SJSA1 (cell line): ENCODE measurements around the gene TUBA3E. TPM values are rescaled to one million over a fixed set of nuclear protein-coding genes. Genes with fewer than 3 reads are reported as not detected.
A peak's percentile ranks its signal among the peaks of the same experiment; 100 is the strongest.
"Not testable (repeated sequence)": the region's sequence is repeated elsewhere in the genome, so short reads cannot be mapped to it uniquely, and the experiment has no call there.

ENCODE experiments used
- DNase-seq, 2 experiments: peaks; one replicate each; pipeline ENCODE4 v3.0.0-alpha.2; 2015 to 2020; ENCODE audit warnings: low spot score in 2 of 2, low read depth in 1 of 2
- H3K27ac ChIP-seq: fragments of 250-450 bp; sonication (Bioruptor Pico); 2 replicates; pipeline ENCODE4 v1.5.1; 2020; ENCODE audit warnings: mild to moderate bottlenecking, moderate library complexity
- H3K27me3 ChIP-seq: fragments of 250-450 bp; sonication (Bioruptor Pico); replicated peaks from 2 replicates; pipeline ENCODE4 v1.5.1; 2020; ENCODE audit warnings: mild to moderate bottlenecking, moderate library complexity
- H3K36me3 ChIP-seq: fragments of 250-450 bp; sonication (Bioruptor Pico); 2 replicates; pipeline ENCODE4 v1.5.1; 2020; ENCODE audit warnings: mild to moderate bottlenecking
- H3K4me1 ChIP-seq: fragments of 250-450 bp; sonication (Bioruptor Pico); replicated peaks from 2 replicates; pipeline ENCODE4 v1.6.1; 2021; ENCODE audit warnings: mild to moderate bottlenecking
- H3K4me3 ChIP-seq: fragments of 250-450 bp; sonication (Bioruptor Pico); 2 replicates; pipeline ENCODE4 v1.5.1; 2020; ENCODE audit warnings: mild to moderate bottlenecking
- H3K9me3 ChIP-seq: fragments of 250-450 bp; sonication (Bioruptor Pico); replicated peaks from 2 replicates; pipeline ENCODE4 v1.5.1; 2020; ENCODE audit warnings: mild to moderate bottlenecking
- total RNA-seq: library from RNA; depleted of rRNA; stranded (reverse); fragments of >200 nt; shearing (Covaris generic); gene quantifications from 2 replicates; pipeline ENCODE4 v1.2.3, GENCODE V29; 2014

The TUBA3E gene
- total RNA-seq, 1 experiment from 2014 or later, result not detected

DNA sequence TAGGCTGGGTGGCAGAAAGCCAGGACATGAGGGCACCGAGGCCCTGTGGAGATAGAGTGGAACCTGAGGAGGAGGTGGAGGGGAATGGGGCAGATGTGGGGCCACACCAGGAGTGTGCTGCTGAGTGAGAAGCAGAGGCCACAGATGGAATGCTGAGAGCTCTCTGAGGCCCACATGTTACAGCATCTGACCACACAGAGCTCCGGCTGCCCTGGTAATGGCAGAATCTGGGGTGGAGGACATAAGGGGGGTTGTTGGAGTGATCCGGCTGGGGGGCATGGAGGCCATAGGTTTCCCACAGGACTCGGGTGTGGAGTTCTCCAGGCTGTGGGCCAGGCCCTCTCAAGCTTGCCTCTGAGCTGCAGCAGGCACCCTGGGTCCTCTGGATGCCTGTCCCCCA, 12.3 kb downstream of the TUBA3E start:
- Histone ChIP-seq H3K27me3 (no peaks in the 10 kb centered on the region), H3K27ac (no peak overlapping the region), H3K4me1 (peaks cover 4% of the 10 kb centered on the region; the same call in 1 of the 2 replicates), H3K4me3 (no peak overlapping the region), H3K36me3 (peaks cover 19% of the 10 kb centered on the region), H3K9me3 (no peaks in the 10 kb centered on the region)
- no peak for DNase-seq

- H3K27ac ChIP-seq, result no peak overlapping the region
- H3K9me3 ChIP-seq, result no peaks in the 10 kb centered on the region
- peaks cover 19% of the 10 kb centered on the region for H3K36me3 ChIP-seq
- peaks cover 4% of the 10 kb centered on the region; the same call in 1 of the 2 replicates for H3K4me1 ChIP-seq
- DNase-seq, result no peak
- no peaks in the 10 kb centered on the region for H3K27me3 ChIP-seq
- no peak overlapping the region for H3K4me3 ChIP-seq
Measured at GRCh38 chr2:130185436-130185835, 12.8 kb downstream of the TUBA3E start.

- Histone ChIP-seq H3K4me3 (no peak overlapping the region), H3K36me3 (peaks cover 25% of the 10 kb centered on the region), H3K27me3 (no peaks in the 10 kb centered on the region), H3K27ac (no peak overlapping the region), H3K9me3 (no peaks in the 10 kb centered on the region), H3K4me1 (peaks cover 8% of the 10 kb centered on the region)
- no peak for DNase-seq
Measured at GRCh38 chr2:130183512-130184373, 14.5 kb downstream of the TUBA3E start.

DNA sequence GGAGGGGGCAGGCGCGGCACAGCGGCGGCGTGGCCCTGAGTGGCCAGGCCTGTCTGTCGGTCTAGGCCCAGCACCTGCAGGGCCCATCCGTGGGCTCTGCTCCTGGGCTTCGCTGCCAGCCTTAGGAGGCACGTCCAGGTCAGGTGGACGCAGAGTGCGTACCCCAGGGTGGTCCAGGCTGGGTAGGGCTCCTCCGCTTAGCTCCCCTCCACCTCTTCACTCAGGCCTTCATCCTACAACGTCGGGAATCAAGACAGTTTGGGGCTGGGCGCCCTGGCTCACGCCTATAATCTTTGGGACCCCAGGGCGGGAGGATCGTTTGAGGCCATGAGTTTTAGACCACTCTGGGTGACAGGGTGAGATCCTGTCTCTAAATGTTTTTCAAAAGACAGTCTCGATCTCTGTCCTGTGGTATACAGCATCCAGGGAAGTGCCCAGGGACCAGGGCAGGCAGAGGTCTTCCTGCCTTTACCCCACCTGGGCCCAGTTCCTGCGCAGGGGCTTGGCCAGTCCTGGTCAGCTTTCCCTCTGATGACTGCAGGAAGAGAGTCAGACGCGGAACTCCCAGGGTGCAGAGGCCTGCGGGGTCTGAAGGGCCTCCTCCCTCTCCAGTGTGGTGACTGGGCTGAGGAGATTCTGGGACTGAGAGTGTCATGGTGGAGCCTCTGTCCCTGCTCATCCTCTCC, 15.3 kb downstream of the TUBA3E start:
- H3K4me1 ChIP-seq, H3K27me3 ChIP-seq, H3K9me3 ChIP-seq: not testable (repeated sequence)
- Histone ChIP-seq H3K4me3 (peak overlapping the region; percentile 63), H3K27ac (peak overlapping the region; percentile 83; the same call in 1 of the 2 replicates), H3K36me3 (peaks cover 25% of the 10 kb centered on the region)
- DNase-seq, result peak in 1 of 2 experiments; percentile 5

- H3K27ac ChIP-seq, result peak within 1 kb of the TSS; percentile 83
- peak within 1 kb of the TSS; percentile 63 for H3K4me3 ChIP-seq
- not testable (repeated sequence) for H3K9me3 ChIP-seq, H3K4me1 ChIP-seq, H3K27me3 ChIP-seq
- peak; percentile 88 to 92 for DNase-seq
- H3K36me3 ChIP-seq, result peaks cover 25% of the 10 kb centered on the region
Measured at GRCh38 chr2:130181880-130182682, 16.2 kb downstream of the TUBA3E start, which contains the start of gene MZT2B. Gene MZT2B (plus strand): TSS chr2:130182262. CDS start chr2:130182283, 21 bp downstream.

- peak; percentile 94 to 98 for DNase-seq
- peaks cover 25% of the 10 kb centered on the region for H3K36me3 ChIP-seq
- peak within 1 kb of the TSS; percentile 63 for H3K4me3 ChIP-seq
- H3K9me3 ChIP-seq, result no peaks in the 10 kb centered on the region
- peak within 1 kb of the TSS; percentile 83 for H3K27ac ChIP-seq
- H3K27me3 ChIP-seq, result no peaks in the 10 kb centered on the region
- H3K4me1 ChIP-seq, result peaks cover 8% of the 10 kb centered on the region
Measured at GRCh38 chr2:130181325-130181879, 16.8 kb downstream of the TUBA3E start, which contains the start of gene SMPD4. Gene SMPD4 (minus strand): TSS chr2:130181602. CDS start chr2:130176592, 5,010 bp downstream.

DNA sequence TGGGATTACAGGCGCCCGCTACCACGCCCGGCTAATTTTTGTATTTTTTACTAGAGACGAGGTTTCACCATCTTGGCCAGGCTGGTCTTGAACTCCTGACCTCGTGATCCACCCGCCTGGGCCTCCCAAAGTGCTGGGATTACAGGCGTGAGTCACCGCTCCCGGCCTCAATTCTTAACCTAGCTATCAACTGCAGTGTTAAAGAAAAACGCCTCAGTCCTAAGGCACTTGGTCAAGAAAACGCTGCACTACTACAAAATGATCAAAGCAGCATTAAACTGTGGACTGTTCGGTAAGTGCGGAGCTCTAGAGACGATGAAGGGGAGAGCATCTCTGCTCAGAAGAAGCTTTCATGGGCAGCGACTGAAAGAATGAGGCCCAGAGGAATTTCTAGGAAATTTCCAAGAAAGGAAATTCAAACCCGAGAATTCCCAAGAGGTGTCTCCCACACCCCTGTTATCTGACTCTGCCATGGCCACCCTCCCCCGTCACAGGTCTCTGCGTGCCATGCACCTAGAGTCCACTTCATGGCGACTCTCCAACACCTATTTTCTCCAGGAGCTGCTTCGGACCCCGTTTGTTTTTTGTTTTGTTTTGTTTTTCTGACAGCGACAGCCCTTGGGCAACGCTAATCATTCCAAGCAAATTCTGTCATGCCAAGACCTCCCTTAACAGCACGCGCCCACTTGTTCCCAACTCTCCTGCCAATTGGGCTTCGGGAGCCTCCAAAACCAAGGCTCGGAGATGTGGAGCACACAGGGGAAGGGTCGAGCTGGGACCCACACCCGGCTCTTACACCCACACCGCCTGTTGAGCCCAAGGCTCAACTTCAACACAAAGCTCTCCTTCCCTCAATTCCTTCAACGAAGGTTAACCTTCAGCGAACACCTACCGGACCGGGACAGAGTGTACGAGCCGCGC, 17.6 kb downstream of the TUBA3E start:
- peak in 1 of 2 experiments; percentile 37 for DNase-seq
- not testable (repeated sequence) for H3K9me3 ChIP-seq, H3K27me3 ChIP-seq, H3K4me1 ChIP-seq
- Histone ChIP-seq H3K4me3 (peak overlapping the region; percentile 63), H3K36me3 (peaks cover 25% of the 10 kb centered on the region), H3K27ac (peak overlapping the region; percentile 83)

- not testable (repeated sequence) for H3K4me1 ChIP-seq, DNase-seq
- H3K36me3 ChIP-seq, result peaks cover 21% of the 10 kb centered on the region
Measured at GRCh38 chr2:130174866-130175265, 23.4 kb downstream of the TUBA3E start.

GRCh38 chr2:130169896-130170295, 28.3 kb downstream of the TUBA3E start:
- no peak for DNase-seq
- Histone ChIP-seq H3K36me3 (peaks cover 33% of the 10 kb centered on the region), H3K4me1 (no peaks in the 10 kb centered on the region), H3K9me3 (no peaks in the 10 kb centered on the region), H3K27ac (no peak overlapping the region), H3K27me3 (no peaks in the 10 kb centered on the region), H3K4me3 (no peak overlapping the region)

More at GRCh38 chr2:130174866-130175265, 23.4 kb downstream of the TUBA3E start:
- H3K9me3 ChIP-seq, H3K4me3 ChIP-seq, H3K27ac ChIP-seq, H3K27me3 ChIP-seq: not testable (repeated sequence)

- H3K4me3 ChIP-seq, DNase-seq, H3K27me3 ChIP-seq, H3K27ac ChIP-seq, H3K9me3 ChIP-seq, H3K4me1 ChIP-seq: not testable (repeated sequence)
- H3K36me3 ChIP-seq, result peaks cover 26% of the 10 kb centered on the region
Measured at GRCh38 chr2:130169163-130169562, 29.1 kb downstream of the TUBA3E start.

DNA sequence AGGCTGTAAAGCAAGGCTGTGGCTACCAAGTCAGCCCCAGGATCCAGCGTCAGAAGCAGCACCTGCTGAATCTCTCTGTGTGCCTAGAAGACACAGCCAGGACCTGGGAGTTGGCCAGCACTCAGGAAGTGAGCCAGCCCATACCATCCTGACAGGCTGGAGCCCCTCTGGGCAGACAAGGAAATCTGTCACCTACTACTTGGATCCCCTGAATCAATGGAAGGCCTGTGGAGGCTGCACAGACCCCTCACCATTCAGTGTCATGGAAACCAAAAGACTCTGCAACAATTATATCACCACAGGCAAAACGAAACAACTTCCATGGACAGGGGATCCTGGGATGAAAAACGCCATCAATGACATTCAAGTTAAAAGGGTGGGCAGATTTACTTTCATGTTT, 31.6 kb downstream of the TUBA3E start:
- H3K4me1 ChIP-seq, H3K9me3 ChIP-seq, DNase-seq, H3K27me3 ChIP-seq, H3K4me3 ChIP-seq, H3K27ac ChIP-seq: not testable (repeated sequence)
- H3K36me3 ChIP-seq, result peaks cover 32% of the 10 kb centered on the region

DNA sequence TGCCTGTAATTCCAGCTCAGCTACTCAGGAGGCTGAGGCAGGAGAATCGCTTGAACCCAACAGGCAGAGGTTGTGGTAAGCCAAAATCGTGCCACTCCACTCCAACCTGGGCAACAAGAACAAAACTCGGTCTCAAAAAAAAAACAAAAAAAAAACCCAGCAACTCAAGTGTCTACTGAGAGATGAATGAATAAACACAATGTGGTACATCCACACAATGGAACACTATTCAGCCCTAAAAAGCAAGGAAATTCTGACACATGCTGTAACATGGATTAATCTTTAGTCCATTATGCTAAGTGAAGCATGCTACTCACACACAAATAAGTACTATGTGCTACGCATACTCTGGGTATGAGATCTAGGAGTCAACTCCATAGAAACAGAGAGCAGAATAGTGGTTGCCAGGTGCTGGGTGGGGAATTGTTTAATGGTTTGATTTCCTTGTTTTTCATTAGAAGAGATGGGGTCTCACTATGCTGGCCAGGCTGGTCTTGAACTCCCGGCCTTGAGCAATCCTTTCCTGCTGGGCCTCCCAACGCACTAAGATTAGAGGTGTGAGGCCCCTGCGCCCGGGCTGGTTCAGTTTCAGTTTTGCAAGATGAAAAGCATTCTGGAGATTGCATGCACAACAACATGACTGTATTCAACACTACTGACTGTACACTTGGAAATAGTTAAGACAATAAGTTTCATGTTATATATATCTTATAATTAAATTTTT, 32.8 kb downstream of the TUBA3E start:
- DNase-seq, result no peak
- Histone ChIP-seq H3K36me3 (peaks cover 27% of the 10 kb centered on the region), H3K9me3 (no peaks in the 10 kb centered on the region), H3K4me3 (no peak overlapping the region), H3K27me3 (no peaks in the 10 kb centered on the region), H3K4me1 (no peaks in the 10 kb centered on the region), H3K27ac (no peak overlapping the region)
